ENCODE data around the gene PCDH9.

DNA sequence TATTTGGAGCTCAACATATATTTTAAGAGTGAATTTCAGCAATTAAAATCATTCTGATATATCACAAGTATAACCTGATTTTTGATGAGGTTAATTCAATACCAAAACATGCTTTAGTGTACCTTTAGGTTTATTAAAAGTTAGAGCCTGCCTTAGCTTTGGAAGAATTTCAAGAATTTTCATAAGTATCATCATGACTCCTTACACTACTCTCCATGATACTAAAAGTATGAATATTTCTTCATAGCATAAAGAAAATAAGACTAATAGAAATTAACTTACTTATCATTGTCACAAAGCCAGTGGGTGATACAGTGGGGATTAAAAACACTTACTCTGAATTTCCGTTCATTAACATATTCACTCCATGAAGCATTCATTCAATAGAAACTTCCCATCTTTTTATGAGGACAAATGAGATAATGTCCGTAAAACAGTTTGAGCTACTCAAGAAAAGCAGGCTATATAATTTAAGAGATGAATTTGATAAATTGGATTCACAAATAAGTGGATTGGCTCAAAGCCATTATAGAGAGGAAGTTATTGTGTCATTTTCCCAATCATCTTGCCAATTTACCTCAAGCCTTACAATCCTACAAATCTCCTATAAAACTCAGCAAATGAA lies 214.0 kb downstream of the PCDH9 start:
- TF ChIP-seq, protein P1, sequence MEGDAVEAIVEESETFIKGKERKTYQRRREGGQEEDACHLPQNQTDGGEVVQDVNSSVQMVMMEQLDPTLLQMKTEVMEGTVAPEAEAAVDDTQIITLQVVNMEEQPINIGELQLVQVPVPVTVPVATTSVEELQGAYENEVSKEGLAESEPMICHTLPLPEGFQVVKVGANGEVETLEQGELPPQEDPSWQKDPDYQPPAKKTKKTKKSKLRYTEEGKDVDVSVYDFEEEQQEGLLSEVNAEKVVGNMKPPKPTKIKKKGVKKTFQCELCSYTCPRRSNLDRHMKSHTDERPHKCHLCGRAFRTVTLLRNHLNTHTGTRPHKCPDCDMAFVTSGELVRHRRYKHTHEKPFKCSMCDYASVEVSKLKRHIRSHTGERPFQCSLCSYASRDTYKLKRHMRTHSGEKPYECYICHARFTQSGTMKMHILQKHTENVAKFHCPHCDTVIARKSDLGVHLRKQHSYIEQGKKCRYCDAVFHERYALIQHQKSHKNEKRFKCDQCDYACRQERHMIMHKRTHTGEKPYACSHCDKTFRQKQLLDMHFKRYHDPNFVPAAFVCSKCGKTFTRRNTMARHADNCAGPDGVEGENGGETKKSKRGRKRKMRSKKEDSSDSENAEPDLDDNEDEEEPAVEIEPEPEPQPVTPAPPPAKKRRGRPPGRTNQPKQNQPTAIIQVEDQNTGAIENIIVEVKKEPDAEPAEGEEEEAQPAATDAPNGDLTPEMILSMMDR (IDR thresholded peaks at IDR 0.05), result no peak
- TF ChIP-seq POLR2A (IDR thresholded peaks at IDR 0.05), result no peak
